GM18858 (cell line): ENCODE measurements around the gene PRSS36.
"Not testable (repeated sequence)": the region's sequence is repeated elsewhere in the genome, so short reads cannot be mapped to it uniquely, and the experiment has no call there.

Source experiments
- ATAC-seq: cut with Tn5 transposase; IDR thresholded peaks from one replicate; pipeline ENCODE4 v1.9.1; 2021; ENCODE audit not compliant: unreplicated experiment

The PRSS36 gene

DNA sequence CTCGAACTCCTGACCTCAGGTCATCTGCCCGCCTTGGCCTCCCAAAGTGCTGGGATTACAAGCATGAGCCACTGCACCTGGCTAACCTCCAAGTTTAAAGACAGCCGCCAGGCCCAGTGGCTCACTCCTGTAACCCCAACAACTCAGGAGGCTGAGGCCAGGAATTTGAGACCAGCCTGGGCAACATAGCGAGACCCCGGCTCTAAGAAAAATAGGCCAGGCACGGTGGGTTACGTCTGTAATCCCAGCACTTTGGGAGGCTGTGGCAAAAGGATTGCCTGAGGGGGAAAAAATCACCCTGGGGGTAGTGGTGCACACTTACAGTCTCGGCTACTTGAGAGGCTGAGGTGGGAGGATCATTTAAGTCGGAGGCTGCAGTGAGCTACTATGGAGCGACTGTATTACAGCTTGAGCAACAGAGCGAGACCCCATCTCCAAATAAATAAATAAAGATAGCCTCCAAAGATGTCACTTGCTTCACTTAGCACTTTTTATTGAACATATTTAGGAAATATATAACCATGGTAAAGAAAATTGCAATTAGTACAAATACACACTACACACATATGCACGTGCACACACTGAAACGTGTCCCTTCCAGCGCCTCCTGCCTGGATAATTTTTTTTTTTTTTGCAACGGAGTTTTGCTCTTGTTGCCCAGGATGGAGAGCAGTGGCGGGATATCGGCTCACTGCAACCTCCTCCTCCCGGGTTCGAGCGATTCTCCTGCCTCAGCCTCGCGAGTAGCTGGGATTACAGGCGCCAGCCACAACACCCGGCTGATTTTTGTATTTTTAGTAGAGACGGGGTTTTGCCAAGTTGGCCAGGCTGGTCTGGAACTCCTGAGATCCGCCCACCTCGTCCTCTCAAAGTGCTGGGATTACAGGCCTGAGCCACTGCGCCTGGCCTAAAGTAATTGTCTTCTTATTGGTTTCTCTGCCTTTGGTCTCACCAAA is 43.1 kb downstream of the PRSS36 start:
- ATAC-seq, result no peak

DNA sequence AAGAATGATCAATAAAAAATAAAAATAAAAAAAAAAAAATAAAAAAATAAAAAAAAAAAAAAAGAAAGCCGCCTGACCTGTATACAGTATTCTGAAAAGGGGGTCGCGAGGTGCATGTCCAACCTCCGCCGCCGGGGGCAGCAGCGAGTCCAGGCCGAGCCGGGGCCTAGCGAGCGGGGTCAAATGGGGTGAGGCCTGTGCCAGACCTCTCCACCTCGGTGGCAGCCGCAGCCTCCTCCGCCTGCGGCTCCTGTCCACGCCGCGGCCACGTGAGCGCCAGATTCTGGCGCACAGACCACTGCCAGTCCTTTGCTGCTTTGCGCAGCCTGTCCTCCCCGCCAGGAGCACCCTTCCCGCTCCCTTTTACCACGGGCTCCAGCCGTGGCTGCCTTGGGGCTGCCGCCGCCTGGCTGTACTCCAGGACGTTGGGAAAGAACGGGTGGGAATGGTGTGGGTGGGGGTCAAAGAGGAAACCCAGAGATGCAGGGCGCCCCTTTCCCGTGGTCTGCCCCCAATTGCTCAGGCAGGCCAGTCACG is 44.1 kb downstream of the PRSS36 start:
- no peak for ATAC-seq

DNA sequence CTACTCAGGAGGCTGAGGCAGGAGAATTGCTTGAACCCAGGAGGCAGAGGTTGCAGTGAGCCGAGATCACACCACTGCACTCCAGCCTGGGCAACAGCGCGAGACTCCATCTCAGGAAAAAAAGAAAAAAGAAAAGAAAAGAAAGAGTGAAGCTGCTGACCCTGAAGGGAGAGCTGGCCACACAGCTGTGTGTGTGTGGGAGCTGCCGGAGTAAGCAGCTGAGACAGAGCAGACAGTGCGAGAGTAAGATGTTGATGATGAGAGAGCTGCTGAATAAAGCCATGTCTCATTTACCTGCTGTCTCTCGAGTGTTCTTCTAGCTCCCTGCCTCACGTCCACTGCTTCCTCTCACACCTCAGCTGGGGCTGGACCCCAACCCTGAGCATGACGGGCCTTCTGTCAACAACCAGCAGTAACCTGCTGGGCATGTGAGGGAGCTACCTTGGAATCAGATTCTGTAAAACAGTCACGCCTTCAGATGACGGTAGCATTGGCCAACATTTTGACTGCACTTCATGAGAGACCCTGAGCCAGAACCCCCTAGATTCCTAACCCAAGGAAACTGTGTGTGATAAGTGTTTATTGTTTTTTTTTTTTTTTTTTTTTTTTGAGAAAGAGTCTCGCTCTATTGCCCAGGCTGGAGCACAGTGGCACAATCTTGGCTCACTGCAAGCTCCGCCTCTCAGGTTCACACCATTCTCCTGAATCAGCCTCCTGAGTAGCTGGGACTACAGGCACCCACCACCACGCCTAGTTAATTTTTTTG is 48.8 kb downstream of the PRSS36 start:
- ATAC-seq, result not testable (repeated sequence)

DNA sequence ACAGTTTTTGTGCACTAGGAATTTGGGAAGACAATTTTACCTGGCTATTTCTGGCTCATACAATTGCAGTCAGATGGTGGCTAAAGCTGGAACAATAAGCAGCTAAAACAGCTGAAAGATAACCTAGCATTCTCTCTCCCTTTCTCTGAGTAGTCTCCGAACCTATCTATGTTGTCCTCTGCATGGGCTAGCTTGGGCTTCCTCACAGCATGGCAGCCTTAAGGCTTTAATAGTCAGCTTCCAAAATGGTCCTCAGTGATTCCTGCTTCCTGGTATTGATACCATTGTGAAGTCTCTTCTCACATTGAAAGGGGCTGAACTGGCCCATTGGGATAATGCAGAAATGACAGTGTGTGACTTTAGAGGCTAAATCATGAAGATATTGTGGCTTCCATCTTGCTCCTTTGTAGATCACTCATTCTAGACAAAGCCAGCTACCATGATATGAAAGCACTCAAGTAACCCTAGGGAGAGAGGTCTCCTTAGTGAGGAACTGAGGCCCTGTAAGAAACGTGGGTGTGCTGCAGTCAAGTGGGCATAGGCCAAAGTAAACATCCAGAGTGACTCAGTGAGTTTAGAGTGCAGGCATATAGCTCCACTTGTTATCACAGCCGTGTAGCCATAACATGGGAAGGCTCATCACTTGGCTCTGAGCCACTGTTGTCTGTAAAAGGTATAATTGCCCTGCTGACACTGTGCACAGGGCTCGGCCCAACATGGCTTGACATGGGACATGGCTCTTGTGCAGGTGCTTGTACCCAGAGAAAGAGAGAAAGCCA is 49.8 kb downstream of the PRSS36 start:
- no peak for ATAC-seq

DNA sequence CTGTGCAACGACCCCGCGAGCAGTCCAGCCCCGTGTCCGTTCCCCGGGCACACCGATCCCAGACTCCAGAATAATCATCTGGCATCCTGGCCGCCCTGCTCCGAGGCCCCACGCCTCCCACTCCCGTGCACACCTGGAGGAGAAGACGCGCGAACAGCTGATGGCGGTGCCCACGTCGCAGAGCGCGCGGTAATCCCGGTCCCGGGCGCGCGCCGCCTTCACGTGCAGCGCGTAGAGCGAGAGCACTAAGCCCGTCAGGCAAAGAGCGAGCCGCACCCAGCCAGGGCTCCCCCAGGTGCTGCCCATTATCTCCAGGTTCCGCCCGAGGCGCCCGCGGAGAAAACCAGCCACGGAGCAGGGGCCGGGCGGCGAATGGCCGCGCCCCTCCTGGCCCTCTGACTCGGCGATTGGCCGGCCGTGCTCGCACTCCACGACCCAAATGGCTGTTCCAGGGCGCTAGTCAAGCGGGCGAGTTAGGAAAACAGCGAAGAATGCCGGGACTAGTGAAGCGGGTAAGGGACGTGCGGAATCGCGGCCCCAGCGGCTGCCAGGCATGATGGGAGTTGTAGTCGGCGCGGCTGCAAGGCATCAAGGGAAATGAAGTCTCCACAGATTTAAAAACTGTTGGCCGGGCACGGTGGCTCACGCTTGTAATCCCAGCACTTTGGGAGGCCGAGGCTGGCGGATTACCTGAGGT is 55.3 kb downstream of the PRSS36 start, which contains the start of gene VKORC1:
Gene VKORC1 (minus strand): TSS at position 374 of the 697 bp plus-strand sequence. CDS start 68 bp downstream, at position 306.
- ATAC-seq, result peak; percentile 77

DNA sequence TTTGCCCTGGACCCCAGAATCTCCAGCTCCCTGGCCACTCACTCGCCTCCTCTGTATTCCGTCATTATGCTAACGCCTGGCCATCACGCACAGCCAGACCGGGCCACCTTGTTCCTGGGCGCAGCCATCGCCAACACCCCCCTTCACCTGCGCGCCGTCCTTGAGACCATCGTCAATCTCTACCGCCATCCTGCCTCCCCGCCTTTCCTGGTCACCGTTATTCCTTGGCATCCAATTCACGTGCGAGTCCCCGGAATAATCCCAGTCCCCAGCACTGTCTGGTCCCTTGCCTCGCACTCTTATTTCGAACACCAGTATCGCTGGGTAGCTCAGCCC is 55.8 kb downstream of the PRSS36 start:
- ATAC-seq, result no peak

DNA sequence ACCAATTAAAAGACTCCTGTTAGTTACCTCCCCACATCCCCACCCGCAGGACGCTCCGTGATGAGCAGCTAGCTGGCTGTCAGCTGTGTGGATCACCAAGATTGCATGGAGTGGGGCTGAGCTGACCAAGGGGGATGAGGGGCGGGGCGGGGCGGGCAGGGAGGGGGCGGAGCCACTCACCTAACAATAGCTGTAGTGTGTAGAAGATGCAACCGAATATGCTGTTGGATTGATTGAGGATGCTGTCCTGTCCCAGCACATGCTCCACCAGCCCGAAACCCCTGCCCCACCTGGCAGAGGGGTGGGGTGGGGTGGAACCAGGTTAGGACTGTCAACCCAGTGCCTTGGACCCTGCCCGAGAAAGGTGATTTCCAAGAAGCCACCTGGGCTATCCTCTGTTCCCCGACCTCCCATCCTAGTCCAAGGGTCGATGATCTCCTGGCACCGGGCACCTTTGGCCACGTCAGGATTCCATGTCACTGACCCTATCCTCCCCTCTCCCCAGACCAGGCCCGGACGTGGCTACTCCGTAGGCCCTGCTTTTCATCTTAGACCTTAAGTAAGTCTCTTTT is 56.6 kb downstream of the PRSS36 start:
- no peak for ATAC-seq

DNA sequence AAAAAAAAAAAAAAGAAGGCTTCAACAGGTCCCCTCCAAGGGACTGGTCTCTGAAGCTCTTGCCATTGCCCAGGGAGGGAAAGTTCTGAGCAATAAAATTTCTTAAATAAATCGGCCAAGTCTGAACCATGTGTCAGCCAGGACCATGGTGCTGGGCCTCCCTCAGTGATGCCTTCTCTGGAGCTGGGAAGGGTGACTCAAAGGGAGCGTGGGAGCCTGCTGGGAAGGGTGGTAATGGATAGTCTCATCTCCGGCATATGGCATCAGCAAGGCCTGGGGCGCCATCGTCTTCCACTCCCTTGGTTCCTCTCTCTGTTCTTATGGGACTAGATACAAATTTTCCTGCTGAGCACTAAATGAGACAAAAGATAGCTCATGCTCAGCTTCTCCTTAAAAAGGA is 57.5 kb downstream of the PRSS36 start:
- ATAC-seq, result no peak

DNA sequence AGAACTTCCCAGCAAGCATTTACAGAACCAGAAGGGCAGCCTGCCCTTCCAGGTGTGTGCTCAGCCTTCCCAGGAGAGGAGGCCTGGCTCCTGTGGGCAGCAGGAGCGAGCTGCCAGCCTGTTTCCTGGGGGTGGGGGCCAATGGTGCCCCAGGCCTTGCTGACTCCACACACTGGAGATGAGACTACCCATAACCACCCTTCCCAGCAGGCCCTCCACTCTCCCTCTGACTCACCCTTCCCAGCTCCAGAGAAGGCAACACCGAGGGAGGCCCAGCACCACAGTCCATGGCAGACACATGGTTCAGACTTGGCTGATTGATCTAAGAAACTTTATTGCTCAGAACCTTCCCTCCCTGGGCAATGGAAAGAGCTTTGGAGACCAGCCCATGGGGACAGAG is 59.3 kb downstream of the PRSS36 start:
- ATAC-seq, result no peak

- ATAC-seq, result no peak
Observed at GRCh38 chr16:31089199-31089598, 60.7 kb downstream of the PRSS36 start.
